ENCODE measurements around the gene DCP1B.

Gene DCP1B

GRCh38 chr12:2047752-2048151, 43.5 kb upstream of the DCP1B start:
- in situ Hi-C loops (cut with MboI; ENCODE audit: low sequenced_read_pairs, unreplicated experiment): loop anchor here (25.0 kb wide), 1 partner anchor 235 kb away; the partner anchor contains the start of gene LRTM2

DNA sequence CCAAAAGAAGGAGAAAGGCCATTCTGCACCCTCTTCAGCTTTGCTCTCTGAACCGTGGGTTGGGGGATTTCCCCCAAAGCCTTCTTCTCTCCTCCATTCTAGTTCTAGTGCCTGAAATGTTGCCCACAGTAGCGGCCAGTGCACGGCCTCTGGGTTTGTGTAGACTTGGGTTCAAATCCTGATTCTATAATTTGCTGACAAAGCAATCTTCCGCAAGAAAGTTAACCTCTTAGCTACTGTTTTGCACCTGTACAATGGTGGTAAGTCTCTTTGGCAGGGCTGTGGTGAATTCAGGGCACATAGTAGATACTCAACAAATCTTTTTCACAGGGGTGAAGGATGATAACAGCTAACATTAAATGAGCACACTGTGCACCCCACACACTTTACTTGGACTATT, 42.7 kb upstream of the DCP1B start:
- in situ Hi-C loops (cut with MboI; ENCODE audit: low sequenced_read_pairs, unreplicated experiment): loop anchor here (25.0 kb wide), 1 partner anchor 235 kb away; the partner anchor contains the start of gene LRTM2
- no peak for TF ChIP-seq CTCF (IDR thresholded peaks at IDR 0.05; ENCODE audit: borderline replicate concordance, control extremely low read depth, extremely low read depth, insufficient read depth, missing control alignments)
- DNase-seq (ENCODE audit: low spot score): no peak

More at GRCh38 chr12:2047752-2048151, 43.5 kb upstream of the DCP1B start:
- TF ChIP-seq CTCF (IDR thresholded peaks at IDR 0.05; ENCODE audit: borderline replicate concordance, control extremely low read depth, extremely low read depth, insufficient read depth, missing control alignments): no peak
- DNase-seq (ENCODE audit: low spot score): no peak

GRCh38 chr12:2044165-2044564, 39.9 kb upstream of the DCP1B start:
- TF ChIP-seq CTCF (IDR thresholded peaks at IDR 0.05; ENCODE audit: borderline replicate concordance, control extremely low read depth, extremely low read depth, insufficient read depth, missing control alignments): no peak
- in situ Hi-C loops (cut with MboI; ENCODE audit: low sequenced_read_pairs, unreplicated experiment): loop anchor here (25.0 kb wide), 1 partner anchor 232 kb away; the partner anchor contains the start of gene LRTM2
- DNase-seq (ENCODE audit: low spot score): no peak

- DNase-seq (ENCODE audit: low spot score): no peak
- in situ Hi-C loops (cut with MboI; ENCODE audit: low sequenced_read_pairs, unreplicated experiment): loop anchor here (25.0 kb wide), 1 partner anchor 231 kb away; the partner anchor contains the start of gene LRTM2
- no peak for TF ChIP-seq CTCF (IDR thresholded peaks at IDR 0.05; ENCODE audit: borderline replicate concordance, control extremely low read depth, extremely low read depth, insufficient read depth, missing control alignments)
These were observed 38.8 kb upstream of the DCP1B start for GRCh38 chr12:2043054-2043453.

- in situ Hi-C loops (cut with MboI; ENCODE audit: low sequenced_read_pairs, unreplicated experiment): loop anchor here (25.0 kb wide), 1 partner anchor 227 kb away; the partner anchor contains the start of gene LRTM2
- no peak for TF ChIP-seq CTCF (IDR thresholded peaks at IDR 0.05; ENCODE audit: borderline replicate concordance, control extremely low read depth, extremely low read depth, insufficient read depth, missing control alignments)
- DNase-seq (ENCODE audit: low spot score): no peak
These were observed 34.8 kb upstream of the DCP1B start for GRCh38 chr12:2039034-2039433.

DNA sequence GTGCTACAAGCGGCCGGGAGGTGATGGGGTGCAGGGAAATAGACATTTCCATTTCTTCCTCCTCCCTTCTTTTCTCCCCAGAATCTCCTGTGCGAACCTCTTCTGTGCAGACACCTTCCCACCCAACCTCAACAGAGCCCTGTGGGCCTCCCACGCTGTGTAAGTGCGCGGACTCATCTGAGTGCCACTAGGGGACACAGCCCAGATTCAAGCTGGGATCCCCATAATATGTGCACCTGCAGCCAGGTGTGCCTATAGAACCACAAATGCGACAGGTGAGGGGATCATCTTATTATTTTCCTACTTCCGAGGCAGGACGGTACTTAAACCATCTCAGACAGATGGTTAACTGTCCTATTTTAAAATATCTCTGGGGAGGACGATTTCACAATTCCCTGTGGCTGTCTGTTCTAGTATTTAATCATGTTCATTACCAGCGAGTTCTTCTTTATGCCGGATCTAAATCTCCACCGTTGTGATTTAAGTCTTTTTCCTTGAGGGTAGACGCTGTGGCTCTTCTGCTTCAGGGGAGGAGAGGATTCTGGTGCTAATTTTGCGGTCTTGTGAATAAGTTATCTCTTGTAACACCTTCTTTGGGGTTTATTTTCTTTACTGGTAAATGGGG, 31.3 kb upstream of the DCP1B start:
- DNase-seq (ENCODE audit: low spot score): no peak
- in situ Hi-C loops (cut with MboI; ENCODE audit: low sequenced_read_pairs, unreplicated experiment): loop anchor here (25.0 kb wide), 1 partner anchor 223 kb away; the partner anchor contains the start of gene LRTM2
- TF ChIP-seq CTCF (IDR thresholded peaks at IDR 0.05; ENCODE audit: borderline replicate concordance, control extremely low read depth, extremely low read depth, insufficient read depth, missing control alignments): no peak
